GM12878 (cell line): ENCODE results near the gene ATP8A1. TPM values are rescaled to one million over a fixed set of nuclear protein-coding genes. Genes with fewer than 3 reads are reported as not detected.

ENCODE experiments used
- CBX5 ChIP-seq: sonication (generic); IDR thresholded peaks from 2 replicates; pipeline ENCODE4 v1.6.1; 2016; ENCODE audit warnings: low read depth, moderate library complexity, mild to moderate bottlenecking, inconsistent platforms
- FOXK2 ChIP-seq: fragments of 450-650 bp; IDR thresholded peaks from 2 replicates; pipeline ENCODE4 v1.6.1; 2017; ENCODE audit warnings: mild to moderate bottlenecking, moderate library complexity
- GABPA ChIP-seq: IDR thresholded peaks from 2 replicates; pipeline ENCODE4 v1.6.1; 2014; ENCODE audit warnings: antibody characterized with exemption, low read depth, mild to moderate bottlenecking, inconsistent platforms
- HDGF ChIP-seq: fragments of 450-650 bp; IDR thresholded peaks from 2 replicates; pipeline ENCODE4 v1.6.1; 2016; ENCODE audit warnings: antibody characterized with exemption
- NR2C2 ChIP-seq: IDR thresholded peaks from 2 replicates; pipeline ENCODE4 v1.6.1; 2011; ENCODE audit warnings: borderline replicate concordance, low read depth; ENCODE audit not compliant: control insufficient read depth, insufficient read length
- RELA ChIP-seq: fragments of 450-650 bp; IDR thresholded peaks from 2 replicates; pipeline ENCODE4 v1.8.0; 2014; ENCODE audit warnings: borderline replicate concordance; ENCODE audit not compliant: partially characterized antibody
- SP1 ChIP-seq: IDR thresholded peaks from one replicate; pipeline ENCODE4 v1.6.1; 2011; ENCODE audit warnings: low read depth, low read length
- polyA plus RNA-seq, 11 experiments: library from polyadenylated mRNA; depleted of rRNA in 4 of 11; unstranded in 6 of 11; stranded (reverse) in 5 of 11; fragments of >200 nt; fragmentation: Nextera tagmentation in 4 of 11; fragmentation: Illumina TruSeq in 1 of 11; extraction: Ambion mirVana in 4 of 11; extraction: Trizol in 1 of 11; gene quantifications; 1 replicate in 1 of 11; 2 replicates in 10 of 11; pipeline versions ENCODE4 v1.2.1 to v1.2.3, GENCODE V29; 2011 to 2016; ENCODE audit warnings: inconsistent platforms in 2 of 11, missing spikeins in 2 of 11, low read depth in 1 of 11
- total RNA-seq, 4 experiments: library from RNA; depleted of rRNA in 3 of 4; stranded (reverse); fragments of >200 nt in 3 of 4; fragmentation: Illumina TruSeq in 1 of 4; extraction: Trizol in 1 of 4; gene quantifications; 2 replicates each; pipeline versions ENCODE4 v1.2.1 to v1.2.3, GENCODE V29; 2013 to 2021
- TF ChIP-seq, protein P1 (sequence below): fragments of 450-650 bp; formaldehyde crosslinking; IDR thresholded peaks from 2 replicates; pipeline ENCODE4 v1.4.0; 2022; ENCODE audit warnings: mild to moderate bottlenecking, moderate library complexity
- TF ChIP-seq, protein P2 (sequence below): fragments of 450-650 bp; IDR thresholded peaks from 2 replicates; pipeline ENCODE4 v1.6.1; 2017; ENCODE audit warnings: low read depth, mild to moderate bottlenecking, moderate library complexity
- TF ChIP-seq, protein P3 (sequence below): IDR thresholded peaks from 2 replicates; pipeline ENCODE4 v1.6.1; 2012; ENCODE audit warnings: improper control_type of control experiment, low read depth, low read length; ENCODE audit not compliant: insufficient replicate concordance
- TF ChIP-seq, protein P4 (sequence below): fragments of 450-650 bp; formaldehyde crosslinking; IDR thresholded peaks from 2 replicates; pipeline ENCODE4 v1.4.0; 2020; ENCODE audit warnings: mild to moderate bottlenecking, moderate library complexity
- TF ChIP-seq, protein P5 (sequence below): fragments of 450-650 bp; formaldehyde crosslinking; IDR thresholded peaks from 2 replicates; pipeline ENCODE4 v1.5.0; 2022; ENCODE audit warnings: mild to moderate bottlenecking, missing genetic modification characterization

The ATP8A1 gene
- total and polyA plus RNA-seq, 10 of the 15 experiments (the other 5 are each of a cell fraction or from before 2014, with no cell fraction given): 9.0 to 116 (median 37.3) TPM

DNA sequence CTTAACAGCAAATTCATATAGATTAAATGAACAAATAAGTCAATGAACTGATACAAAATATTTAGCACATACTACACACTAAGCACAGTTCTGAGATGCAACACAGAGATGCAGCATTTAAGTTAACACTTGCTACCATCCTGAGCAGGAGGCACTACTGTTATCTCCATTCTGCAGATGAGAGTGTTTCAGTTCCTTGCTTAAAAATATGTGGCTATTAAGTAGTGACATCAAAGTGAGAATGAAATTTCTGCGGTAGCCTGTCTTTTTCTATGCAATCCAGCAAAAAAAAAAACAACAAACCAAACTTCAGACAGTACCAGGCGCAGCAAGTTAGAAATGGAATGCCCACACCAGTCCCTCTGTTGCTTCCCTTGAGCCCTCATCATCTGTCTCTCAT is 168.8 kb downstream of the ATP8A1 start (continued):
- TF ChIP-seq, protein P1, sequence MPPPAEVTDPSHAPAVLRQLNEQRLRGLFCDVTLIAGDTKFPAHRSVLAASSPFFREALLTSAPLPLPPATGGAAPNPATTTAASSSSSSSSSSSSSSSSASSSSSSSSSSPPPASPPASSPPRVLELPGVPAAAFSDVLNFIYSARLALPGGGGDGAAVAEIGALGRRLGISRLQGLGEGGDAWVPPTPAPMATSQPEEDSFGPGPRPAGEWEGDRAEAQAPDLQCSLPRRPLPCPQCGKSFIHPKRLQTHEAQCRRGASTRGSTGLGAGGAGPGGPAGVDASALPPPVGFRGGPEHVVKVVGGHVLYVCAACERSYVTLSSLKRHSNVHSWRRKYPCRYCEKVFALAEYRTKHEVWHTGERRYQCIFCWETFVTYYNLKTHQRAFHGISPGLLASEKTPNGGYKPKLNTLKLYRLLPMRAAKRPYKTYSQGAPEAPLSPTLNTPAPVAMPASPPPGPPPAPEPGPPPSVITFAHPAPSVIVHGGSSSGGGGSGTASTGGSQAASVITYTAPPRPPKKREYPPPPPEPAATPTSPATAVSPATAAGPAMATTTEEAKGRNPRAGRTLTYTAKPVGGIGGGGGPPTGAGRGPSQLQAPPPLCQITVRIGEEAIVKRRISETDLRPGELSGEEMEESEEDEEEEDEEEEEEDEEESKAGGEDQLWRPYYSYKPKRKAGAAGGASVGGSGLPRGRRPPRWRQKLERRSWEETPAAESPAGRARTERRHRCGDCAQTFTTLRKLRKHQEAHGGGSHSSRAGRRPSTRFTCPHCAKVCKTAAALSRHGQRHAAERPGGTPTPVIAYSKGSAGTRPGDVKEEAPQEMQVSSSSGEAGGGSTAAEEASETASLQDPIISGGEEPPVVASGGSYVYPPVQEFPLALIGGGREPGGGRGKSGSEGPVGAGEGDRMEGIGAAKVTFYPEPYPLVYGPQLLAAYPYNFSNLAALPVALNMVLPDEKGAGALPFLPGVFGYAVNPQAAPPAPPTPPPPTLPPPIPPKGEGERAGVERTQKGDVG (CRISPR knock-in tag): no peak
- TF ChIP-seq RELA: no peak
- TF ChIP-seq, protein P2, sequence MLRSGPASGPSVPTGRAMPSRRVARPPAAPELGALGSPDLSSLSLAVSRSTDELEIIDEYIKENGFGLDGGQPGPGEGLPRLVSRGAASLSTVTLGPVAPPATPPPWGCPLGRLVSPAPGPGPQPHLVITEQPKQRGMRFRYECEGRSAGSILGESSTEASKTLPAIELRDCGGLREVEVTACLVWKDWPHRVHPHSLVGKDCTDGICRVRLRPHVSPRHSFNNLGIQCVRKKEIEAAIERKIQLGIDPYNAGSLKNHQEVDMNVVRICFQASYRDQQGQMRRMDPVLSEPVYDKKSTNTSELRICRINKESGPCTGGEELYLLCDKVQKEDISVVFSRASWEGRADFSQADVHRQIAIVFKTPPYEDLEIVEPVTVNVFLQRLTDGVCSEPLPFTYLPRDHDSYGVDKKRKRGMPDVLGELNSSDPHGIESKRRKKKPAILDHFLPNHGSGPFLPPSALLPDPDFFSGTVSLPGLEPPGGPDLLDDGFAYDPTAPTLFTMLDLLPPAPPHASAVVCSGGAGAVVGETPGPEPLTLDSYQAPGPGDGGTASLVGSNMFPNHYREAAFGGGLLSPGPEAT: peak; percentile 15; the same call in 1 of the 2 replicates
- TF ChIP-seq, protein P3, sequence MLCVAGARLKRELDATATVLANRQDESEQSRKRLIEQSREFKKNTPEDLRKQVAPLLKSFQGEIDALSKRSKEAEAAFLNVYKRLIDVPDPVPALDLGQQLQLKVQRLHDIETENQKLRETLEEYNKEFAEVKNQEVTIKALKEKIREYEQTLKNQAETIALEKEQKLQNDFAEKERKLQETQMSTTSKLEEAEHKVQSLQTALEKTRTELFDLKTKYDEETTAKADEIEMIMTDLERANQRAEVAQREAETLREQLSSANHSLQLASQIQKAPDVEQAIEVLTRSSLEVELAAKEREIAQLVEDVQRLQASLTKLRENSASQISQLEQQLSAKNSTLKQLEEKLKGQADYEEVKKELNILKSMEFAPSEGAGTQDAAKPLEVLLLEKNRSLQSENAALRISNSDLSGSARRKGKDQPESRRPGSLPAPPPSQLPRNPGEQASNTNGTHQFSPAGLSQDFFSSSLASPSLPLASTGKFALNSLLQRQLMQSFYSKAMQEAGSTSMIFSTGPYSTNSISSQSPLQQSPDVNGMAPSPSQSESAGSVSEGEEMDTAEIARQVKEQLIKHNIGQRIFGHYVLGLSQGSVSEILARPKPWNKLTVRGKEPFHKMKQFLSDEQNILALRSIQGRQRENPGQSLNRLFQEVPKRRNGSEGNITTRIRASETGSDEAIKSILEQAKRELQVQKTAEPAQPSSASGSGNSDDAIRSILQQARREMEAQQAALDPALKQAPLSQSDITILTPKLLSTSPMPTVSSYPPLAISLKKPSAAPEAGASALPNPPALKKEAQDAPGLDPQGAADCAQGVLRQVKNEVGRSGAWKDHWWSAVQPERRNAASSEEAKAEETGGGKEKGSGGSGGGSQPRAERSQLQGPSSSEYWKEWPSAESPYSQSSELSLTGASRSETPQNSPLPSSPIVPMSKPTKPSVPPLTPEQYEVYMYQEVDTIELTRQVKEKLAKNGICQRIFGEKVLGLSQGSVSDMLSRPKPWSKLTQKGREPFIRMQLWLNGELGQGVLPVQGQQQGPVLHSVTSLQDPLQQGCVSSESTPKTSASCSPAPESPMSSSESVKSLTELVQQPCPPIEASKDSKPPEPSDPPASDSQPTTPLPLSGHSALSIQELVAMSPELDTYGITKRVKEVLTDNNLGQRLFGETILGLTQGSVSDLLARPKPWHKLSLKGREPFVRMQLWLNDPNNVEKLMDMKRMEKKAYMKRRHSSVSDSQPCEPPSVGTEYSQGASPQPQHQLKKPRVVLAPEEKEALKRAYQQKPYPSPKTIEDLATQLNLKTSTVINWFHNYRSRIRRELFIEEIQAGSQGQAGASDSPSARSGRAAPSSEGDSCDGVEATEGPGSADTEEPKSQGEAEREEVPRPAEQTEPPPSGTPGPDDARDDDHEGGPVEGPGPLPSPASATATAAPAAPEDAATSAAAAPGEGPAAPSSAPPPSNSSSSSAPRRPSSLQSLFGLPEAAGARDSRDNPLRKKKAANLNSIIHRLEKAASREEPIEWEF: no peak
- TF ChIP-seq, protein P4, sequence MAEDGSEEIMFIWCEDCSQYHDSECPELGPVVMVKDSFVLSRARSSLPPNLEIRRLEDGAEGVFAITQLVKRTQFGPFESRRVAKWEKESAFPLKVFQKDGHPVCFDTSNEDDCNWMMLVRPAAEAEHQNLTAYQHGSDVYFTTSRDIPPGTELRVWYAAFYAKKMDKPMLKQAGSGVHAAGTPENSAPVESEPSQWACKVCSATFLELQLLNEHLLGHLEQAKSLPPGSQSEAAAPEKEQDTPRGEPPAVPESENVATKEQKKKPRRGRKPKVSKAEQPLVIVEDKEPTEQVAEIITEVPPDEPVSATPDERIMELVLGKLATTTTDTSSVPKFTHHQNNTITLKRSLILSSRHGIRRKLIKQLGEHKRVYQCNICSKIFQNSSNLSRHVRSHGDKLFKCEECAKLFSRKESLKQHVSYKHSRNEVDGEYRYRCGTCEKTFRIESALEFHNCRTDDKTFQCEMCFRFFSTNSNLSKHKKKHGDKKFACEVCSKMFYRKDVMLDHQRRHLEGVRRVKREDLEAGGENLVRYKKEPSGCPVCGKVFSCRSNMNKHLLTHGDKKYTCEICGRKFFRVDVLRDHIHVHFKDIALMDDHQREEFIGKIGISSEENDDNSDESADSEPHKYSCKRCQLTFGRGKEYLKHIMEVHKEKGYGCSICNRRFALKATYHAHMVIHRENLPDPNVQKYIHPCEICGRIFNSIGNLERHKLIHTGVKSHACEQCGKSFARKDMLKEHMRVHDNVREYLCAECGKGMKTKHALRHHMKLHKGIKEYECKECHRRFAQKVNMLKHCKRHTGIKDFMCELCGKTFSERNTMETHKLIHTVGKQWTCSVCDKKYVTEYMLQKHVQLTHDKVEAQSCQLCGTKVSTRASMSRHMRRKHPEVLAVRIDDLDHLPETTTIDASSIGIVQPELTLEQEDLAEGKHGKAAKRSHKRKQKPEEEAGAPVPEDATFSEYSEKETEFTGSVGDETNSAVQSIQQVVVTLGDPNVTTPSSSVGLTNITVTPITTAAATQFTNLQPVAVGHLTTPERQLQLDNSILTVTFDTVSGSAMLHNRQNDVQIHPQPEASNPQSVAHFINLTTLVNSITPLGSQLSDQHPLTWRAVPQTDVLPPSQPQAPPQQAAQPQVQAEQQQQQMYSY (CRISPR knock-in tag): no peak
- TF ChIP-seq SP1: no peak
- TF ChIP-seq GABPA: no peak
- TF ChIP-seq FOXK2: no peak
- TF ChIP-seq CBX5: 0 out of 2 replicates have a peak, but pooled peaks have one; percentile 49
- TF ChIP-seq NR2C2: no peak
- TF ChIP-seq HDGF: no peak
- TF ChIP-seq, protein P5, sequence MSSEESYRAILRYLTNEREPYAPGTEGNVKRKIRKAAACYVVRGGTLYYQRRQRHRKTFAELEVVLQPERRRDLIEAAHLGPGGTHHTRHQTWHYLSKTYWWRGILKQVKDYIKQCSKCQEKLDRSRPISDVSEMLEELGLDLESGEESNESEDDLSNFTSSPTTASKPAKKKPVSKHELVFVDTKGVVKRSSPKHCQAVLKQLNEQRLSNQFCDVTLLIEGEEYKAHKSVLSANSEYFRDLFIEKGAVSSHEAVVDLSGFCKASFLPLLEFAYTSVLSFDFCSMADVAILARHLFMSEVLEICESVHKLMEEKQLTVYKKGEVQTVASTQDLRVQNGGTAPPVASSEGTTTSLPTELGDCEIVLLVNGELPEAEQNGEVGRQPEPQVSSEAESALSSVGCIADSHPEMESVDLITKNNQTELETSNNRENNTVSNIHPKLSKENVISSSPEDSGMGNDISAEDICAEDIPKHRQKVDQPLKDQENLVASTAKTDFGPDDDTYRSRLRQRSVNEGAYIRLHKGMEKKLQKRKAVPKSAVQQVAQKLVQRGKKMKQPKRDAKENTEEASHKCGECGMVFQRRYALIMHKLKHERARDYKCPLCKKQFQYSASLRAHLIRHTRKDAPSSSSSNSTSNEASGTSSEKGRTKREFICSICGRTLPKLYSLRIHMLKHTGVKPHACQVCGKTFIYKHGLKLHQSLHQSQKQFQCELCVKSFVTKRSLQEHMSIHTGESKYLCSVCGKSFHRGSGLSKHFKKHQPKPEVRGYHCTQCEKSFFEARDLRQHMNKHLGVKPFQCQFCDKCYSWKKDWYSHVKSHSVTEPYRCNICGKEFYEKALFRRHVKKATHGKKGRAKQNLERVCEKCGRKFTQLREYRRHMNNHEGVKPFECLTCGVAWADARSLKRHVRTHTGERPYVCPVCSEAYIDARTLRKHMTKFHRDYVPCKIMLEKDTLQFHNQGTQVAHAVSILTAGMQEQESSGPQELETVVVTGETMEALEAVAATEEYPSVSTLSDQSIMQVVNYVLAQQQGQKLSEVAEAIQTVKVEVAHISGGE: no peak
